ENCODE results near the gene CYB5B. TPM values are rescaled to one million over a fixed set of nuclear protein-coding genes. Genes with fewer than 3 reads are reported as not detected.
A peak's percentile ranks its signal among the peaks of the same experiment; 100 is the strongest.
"Not testable (repeated sequence)": the region's sequence is repeated elsewhere in the genome, so short reads cannot be mapped to it uniquely, and the experiment has no call there.

The CYB5B gene
- total RNA-seq, 2 experiments from 2014 or later: 83.0 to 184 TPM

DNA sequence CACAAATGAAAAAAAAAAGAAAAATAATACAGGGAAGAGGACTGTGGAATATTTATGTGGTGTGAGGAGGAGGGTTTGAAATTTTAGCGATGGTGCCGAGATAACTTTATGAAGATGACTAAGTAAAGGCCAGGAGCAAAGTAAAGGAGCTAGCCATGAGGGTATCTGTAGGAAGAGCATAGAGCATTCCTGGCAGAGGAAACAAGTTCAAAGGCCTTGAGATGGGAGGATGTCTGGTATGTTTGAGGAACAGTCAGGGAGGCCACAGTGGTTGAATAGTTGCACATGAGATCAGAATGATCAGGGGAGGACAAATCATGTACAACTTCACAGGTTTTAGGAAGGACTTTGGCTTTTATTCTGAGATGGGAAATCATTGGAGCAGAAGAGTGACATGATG, 4.2 kb downstream of the CYB5B start:
- Histone ChIP-seq H3K9me2 (ENCODE audit: insufficient read depth, low read length) (no peaks in the 10 kb centered on the region), H3K4me2 (ENCODE audit: low read length) (no peak overlapping the region), H3K36me3 (ENCODE audit: insufficient read depth, low read length) (peaks cover 72% of the 10 kb centered on the region), H4K20me1 (ENCODE audit: insufficient read depth, low read length) (no peaks in the 10 kb centered on the region), H3K27ac (ENCODE audit: low read depth, low read length, poor library complexity, severe bottlenecking) (no peak overlapping the region), H3K4me1 (ENCODE audit: insufficient read depth, low read length, poor library complexity, severe bottlenecking) (peaks cover 9% of the 10 kb centered on the region), H3K4me3 (ENCODE audit: low read depth, low read length, poor library complexity, severe bottlenecking) (no peak overlapping the region), H3K79me2 (ENCODE audit: insufficient read depth, low read depth, low read length) (peaks cover 80% of the 10 kb centered on the region), H2AFZ (ENCODE audit: low read length) (no peak overlapping the region), H3K9me3 (ENCODE audit: low read length) (peaks cover 17% of the 10 kb centered on the region; the same call in 1 of the 2 replicates)
- BruUV-seq (replicated peaks): no TSS peak
- DNase-seq (ENCODE audit: low spot score): no peak
- CTCF ChIA-PET (ENCODE audit: unreplicated experiment): no interaction called here
- intact Hi-C loops (cut with micrococcal nuclease; ENCODE audit: unreplicated experiment): loop anchor here (10.0 kb wide), 1 partner anchor 136 kb away; the partner anchor contains the start of gene NFAT5
- POLR2A ChIA-PET: interaction anchor here (1.0 to 1.4 kb wide), 2 partner anchors 14 to 326 kb away, joined by 3 to 5 read pairs; no protein-coding TSS in a partner anchor
- TF ChIP-seq EZH2phosphoT487 (IDR thresholded peaks at IDR 0.05; ENCODE audit: borderline replicate concordance, low read depth, low read length): no peak
- TF ChIP-seq, protein P1, sequence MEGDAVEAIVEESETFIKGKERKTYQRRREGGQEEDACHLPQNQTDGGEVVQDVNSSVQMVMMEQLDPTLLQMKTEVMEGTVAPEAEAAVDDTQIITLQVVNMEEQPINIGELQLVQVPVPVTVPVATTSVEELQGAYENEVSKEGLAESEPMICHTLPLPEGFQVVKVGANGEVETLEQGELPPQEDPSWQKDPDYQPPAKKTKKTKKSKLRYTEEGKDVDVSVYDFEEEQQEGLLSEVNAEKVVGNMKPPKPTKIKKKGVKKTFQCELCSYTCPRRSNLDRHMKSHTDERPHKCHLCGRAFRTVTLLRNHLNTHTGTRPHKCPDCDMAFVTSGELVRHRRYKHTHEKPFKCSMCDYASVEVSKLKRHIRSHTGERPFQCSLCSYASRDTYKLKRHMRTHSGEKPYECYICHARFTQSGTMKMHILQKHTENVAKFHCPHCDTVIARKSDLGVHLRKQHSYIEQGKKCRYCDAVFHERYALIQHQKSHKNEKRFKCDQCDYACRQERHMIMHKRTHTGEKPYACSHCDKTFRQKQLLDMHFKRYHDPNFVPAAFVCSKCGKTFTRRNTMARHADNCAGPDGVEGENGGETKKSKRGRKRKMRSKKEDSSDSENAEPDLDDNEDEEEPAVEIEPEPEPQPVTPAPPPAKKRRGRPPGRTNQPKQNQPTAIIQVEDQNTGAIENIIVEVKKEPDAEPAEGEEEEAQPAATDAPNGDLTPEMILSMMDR (conservative IDR thresholded peaks at IDR 0.05; ENCODE audit: low read length): no peak

DNA sequence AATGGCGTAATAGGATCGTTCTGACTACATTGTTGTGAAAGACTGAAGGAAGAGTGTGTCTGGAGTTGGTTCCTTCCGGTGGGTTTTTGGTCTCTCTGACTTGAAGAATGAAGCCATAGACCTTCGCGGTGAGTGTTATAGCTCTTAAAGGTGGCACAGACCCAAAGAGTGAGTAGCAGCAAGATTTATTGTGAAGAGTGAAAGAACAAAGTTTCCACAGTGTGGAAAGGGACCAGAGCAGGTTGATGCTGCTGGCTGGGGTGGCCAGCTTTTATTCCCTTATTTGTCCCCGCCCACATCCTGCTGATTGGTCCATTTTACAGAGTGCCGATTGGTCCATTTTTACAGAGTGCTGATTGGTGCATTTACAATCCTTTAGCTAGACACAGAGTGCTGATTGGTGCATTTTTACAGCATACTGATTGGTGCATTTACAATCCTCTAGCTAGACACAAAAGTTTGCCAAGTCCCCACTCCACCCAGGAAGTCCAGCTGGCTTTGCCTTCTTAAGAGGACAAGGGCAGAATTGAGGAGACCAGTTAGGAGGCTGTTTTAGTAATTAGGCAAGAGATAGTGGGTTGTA, 4.7 kb downstream of the CYB5B start:
- POLR2A ChIA-PET: interaction anchor here (1.4 kb wide), 1 partner anchor 14 kb away, joined by 5 read pairs; no protein-coding TSS in a partner anchor
- BruUV-seq (replicated peaks); H3K27ac ChIP-seq (ENCODE audit: low read depth, low read length, poor library complexity, severe bottlenecking); H3K4me2 ChIP-seq (ENCODE audit: low read length); CTCF ChIA-PET (ENCODE audit: unreplicated experiment); H3K4me1 ChIP-seq (ENCODE audit: insufficient read depth, low read length, poor library complexity, severe bottlenecking); H2AFZ ChIP-seq (ENCODE audit: low read length); H3K9me2 ChIP-seq (ENCODE audit: insufficient read depth, low read length); H4K20me1 ChIP-seq (ENCODE audit: insufficient read depth, low read length); H3K4me3 ChIP-seq (ENCODE audit: low read depth, low read length, poor library complexity, severe bottlenecking): not testable (repeated sequence)
- Histone ChIP-seq H3K79me2 (ENCODE audit: insufficient read depth, low read depth, low read length) (peaks cover 85% of the 10 kb centered on the region), H3K9me3 (ENCODE audit: low read length) (peaks cover 17% of the 10 kb centered on the region; the same call in 1 of the 2 replicates), H3K36me3 (ENCODE audit: insufficient read depth, low read length) (peaks cover 77% of the 10 kb centered on the region)
- intact Hi-C loops (cut with micrococcal nuclease; ENCODE audit: unreplicated experiment): loop anchor here (10.0 kb wide), 1 partner anchor 136 kb away; the partner anchor contains the start of gene NFAT5
- DNase-seq (ENCODE audit: low spot score): peak; percentile 13

DNA sequence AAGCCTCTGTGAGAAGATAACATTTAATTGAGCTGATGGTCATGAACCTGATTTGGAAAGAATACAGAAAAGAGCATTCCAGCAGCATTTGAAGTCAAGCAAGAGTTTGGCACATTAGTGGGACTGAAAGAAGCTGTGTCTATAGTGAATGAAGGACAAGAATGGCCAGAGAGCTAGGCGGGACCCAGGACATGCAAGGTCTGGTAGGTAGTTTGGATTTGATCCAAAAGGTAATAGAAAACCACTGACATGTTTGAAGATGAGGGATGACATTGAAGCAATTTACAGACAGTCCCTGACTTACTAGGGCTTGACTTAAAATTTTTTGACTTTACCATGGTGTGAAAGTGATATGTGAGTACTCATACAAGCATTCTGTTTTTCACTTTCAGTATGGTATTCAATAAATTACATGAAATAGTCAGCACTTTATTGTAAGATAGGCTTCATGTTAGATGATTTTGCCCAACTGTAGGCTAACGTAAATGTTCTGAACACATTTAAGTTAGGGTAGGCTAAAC, 7.6 kb downstream of the CYB5B start:
- Histone ChIP-seq H3K4me2 (ENCODE audit: low read length) (no peak overlapping the region), H3K9me3 (ENCODE audit: low read length) (peaks cover 17% of the 10 kb centered on the region; the same call in 1 of the 2 replicates), H3K4me3 (ENCODE audit: low read depth, low read length, poor library complexity, severe bottlenecking) (no peak overlapping the region), H3K36me3 (ENCODE audit: insufficient read depth, low read length) (peaks cover 98% of the 10 kb centered on the region), H3K9me2 (ENCODE audit: insufficient read depth, low read length) (no peaks in the 10 kb centered on the region), H2AFZ (ENCODE audit: low read length) (no peak overlapping the region), H3K4me1 (ENCODE audit: insufficient read depth, low read length, poor library complexity, severe bottlenecking) (peaks cover 7% of the 10 kb centered on the region), H4K20me1 (ENCODE audit: insufficient read depth, low read length) (peaks cover 8% of the 10 kb centered on the region; the same call in 1 of the 2 replicates), H3K79me2 (ENCODE audit: insufficient read depth, low read depth, low read length) (peaks cover 88% of the 10 kb centered on the region), H3K27ac (ENCODE audit: low read depth, low read length, poor library complexity, severe bottlenecking) (no peak overlapping the region)
- ChIA-PET CTCF (ENCODE audit: unreplicated experiment) (no interaction called here), POLR2A (interaction anchor here (0.5 to 1.2 kb wide), 3 partner anchors 11 to 176 kb away, joined by 3 read pairs; no protein-coding TSS in a partner anchor)
- DNase-seq (ENCODE audit: low spot score): no peak
- TF ChIP-seq EZH2phosphoT487 (IDR thresholded peaks at IDR 0.05; ENCODE audit: borderline replicate concordance, low read depth, low read length): no peak
- TF ChIP-seq, protein P1 (conservative IDR thresholded peaks at IDR 0.05; ENCODE audit: low read length): no peak
- TSS peak; percentile 23 for BruUV-seq (replicated peaks)
- intact Hi-C loops (cut with micrococcal nuclease; ENCODE audit: unreplicated experiment): no loop called here

Measured in OCI-LY7 (cell line).